Measurements from ENCODE around the gene DRG1. TPM values are rescaled to one million over a fixed set of nuclear protein-coding genes. Genes with fewer than 3 reads are reported as not detected.
"Not testable (repeated sequence)": the region's sequence is repeated elsewhere in the genome, so short reads cannot be mapped to it uniquely, and the experiment has no call there.

The DRG1 gene
- total RNA-seq: 64.7 TPM
- long read RNA-seq, transcript DRG1-201 (9 exons, 1,746 nt): major isoform, 389 of 425 reads
- long read RNA-seq, partial matches to known transcripts: 8 of 425 reads
- long read RNA-seq, other reads (novel, unspliced or antisense): 28 of 425 reads

- DNase-seq (ENCODE audit: low spot score): peak; percentile 99
Measured at GRCh38 chr22:31399211-31400022, at the start of gene DRG1. Gene DRG1 (plus strand): TSS chr22:31399604. CDS start chr22:31399684, 80 bp downstream.

GRCh38 chr22:31349960-31350359, 49.4 kb upstream of the DRG1 start:
- no peak for DNase-seq (ENCODE audit: low spot score)

- no peak for DNase-seq (ENCODE audit: low spot score)
Measured at GRCh38 chr22:31350410-31350863, 49.0 kb upstream of the DRG1 start.

GRCh38 chr22:31354515-31354914, 44.9 kb upstream of the DRG1 start:
- no peak for DNase-seq (ENCODE audit: low spot score)

- no peak for DNase-seq (ENCODE audit: low spot score)
Measured at GRCh38 chr22:31360029-31360428, 39.4 kb upstream of the DRG1 start.

- DNase-seq (ENCODE audit: low spot score): no peak
Measured at GRCh38 chr22:31361743-31362142, 37.7 kb upstream of the DRG1 start.

GRCh38 chr22:31363885-31364465, 35.4 kb upstream of the DRG1 start:
- no peak for DNase-seq (ENCODE audit: low spot score)

- no peak for DNase-seq (ENCODE audit: low spot score)
Measured at GRCh38 chr22:31367426-31367825, 32.0 kb upstream of the DRG1 start.

- DNase-seq (ENCODE audit: low spot score): no peak
Measured at GRCh38 chr22:31377612-31378011, 21.8 kb upstream of the DRG1 start.

GRCh38 chr22:31378123-31378522, 21.3 kb upstream of the DRG1 start:
- DNase-seq (ENCODE audit: low spot score): no peak

GRCh38 chr22:31378651-31379050, 20.8 kb upstream of the DRG1 start:
- DNase-seq (ENCODE audit: low spot score): not testable (repeated sequence)

GRCh38 chr22:31393893-31394292, 5.5 kb upstream of the DRG1 start:
- no peak for DNase-seq (ENCODE audit: low spot score)

GRCh38 chr22:31394326-31394725, 5.1 kb upstream of the DRG1 start:
- DNase-seq (ENCODE audit: low spot score): no peak

- DNase-seq (ENCODE audit: low spot score): no peak
Measured at GRCh38 chr22:31398231-31398630, 1.2 kb upstream of the DRG1 start.

- no peak for DNase-seq (ENCODE audit: low spot score)
Measured at GRCh38 chr22:31400023-31400397, 606 bp downstream of the DRG1 start.

- not testable (repeated sequence) for DNase-seq (ENCODE audit: low spot score)
Measured at GRCh38 chr22:31402350-31402749, 2.9 kb downstream of the DRG1 start.

GRCh38 chr22:31425331-31426050, 26.1 kb downstream of the DRG1 start:
- no peak for DNase-seq (ENCODE audit: low spot score)

- no peak for DNase-seq (ENCODE audit: low spot score)
Measured at GRCh38 chr22:31431950-31432349, 32.5 kb downstream of the DRG1 start.

- DNase-seq (ENCODE audit: low spot score): no peak
Measured at GRCh38 chr22:31436132-31436531, 36.7 kb downstream of the DRG1 start.

GRCh38 chr22:31439808-31440207, 40.4 kb downstream of the DRG1 start:
- no peak for DNase-seq (ENCODE audit: low spot score)

- DNase-seq (ENCODE audit: low spot score): no peak
Measured at GRCh38 chr22:31440681-31441080, 41.3 kb downstream of the DRG1 start.

GRCh38 chr22:31441652-31442051, 42.2 kb downstream of the DRG1 start:
- DNase-seq (ENCODE audit: low spot score): no peak
